ENCODE data around the gene FRRS1. TPM values are rescaled to one million over a fixed set of nuclear protein-coding genes. Genes with fewer than 3 reads are reported as not detected.

Gene FRRS1
- total and polyA plus RNA-seq, 2 experiments from 2014 or later = 0.34 to 6.8 TPM

- no peak overlapping the region for H3K4me3 ChIP-seq
- ATAC-seq (no peak), DNase-seq (ENCODE audit: low spot score) (no peak)
- H3K27ac ChIP-seq (ENCODE audit: low read depth) = no peak overlapping the region
- H3F3A ChIP-seq (replicated peaks; ENCODE audit: low read depth) = 0 out of 2 replicates have a peak, but pooled peaks cover 3% of the 10 kb centered on the region
- H4K20me1 ChIP-seq (replicated peaks; ENCODE audit: insufficient read depth) = no peaks in the 10 kb centered on the region
- peaks cover 11% of the 10 kb centered on the region for H3K4me1 Mint-ChIP-seq
- H3K27me3 ChIP-seq (ENCODE audit: insufficient read depth) = no peaks in the 10 kb centered on the region
- no peak for TF ChIP-seq NANOG (IDR thresholded peaks at IDR 0.05; ENCODE audit: borderline replicate concordance)
- no peak for TF ChIP-seq POLR2AphosphoS5 (IDR thresholded peaks at IDR 0.05; ENCODE audit: low read depth)
- no peak for TF ChIP-seq ETS1 (IDR thresholded peaks at IDR 0.05)
- no peak for TF ChIP-seq CTCF (conservative IDR thresholded peaks at IDR 0.05; ENCODE audit: low read depth in 2 of 2)
- TF ChIP-seq ZNF114 (CRISPR knock-in tag; IDR thresholded peaks at IDR 0.05) = no peak
- no peak for TF ChIP-seq ZNF462 (CRISPR knock-in tag; IDR thresholded peaks at IDR 0.05)
- no peak for TF ChIP-seq STAT1 (IDR thresholded peaks at IDR 0.05; ENCODE audit: unreplicated experiment)
- no peak for TF ChIP-seq JUNB (IDR thresholded peaks at IDR 0.05; ENCODE audit: unreplicated experiment)
- no peak for TF ChIP-seq CREB1 (CRISPR knock-in tag; IDR thresholded peaks at IDR 0.05; ENCODE audit: low read depth)
- no peak for TF ChIP-seq REST (IDR thresholded peaks at IDR 0.05; ENCODE audit: unreplicated experiment)
- no peak for TF ChIP-seq EZH2 (IDR thresholded peaks at IDR 0.05; ENCODE audit: low read depth, unreplicated experiment)
- no peak for TF ChIP-seq ZNF331 (CRISPR knock-in tag; IDR thresholded peaks at IDR 0.05; ENCODE audit: low read depth)
- TF ChIP-seq EZH2phosphoT487 (IDR thresholded peaks at IDR 0.05; ENCODE audit: unreplicated experiment) = no peak
- H3K27ac Mint-ChIP-seq = no peak overlapping the region
- no peak overlapping the region for H3K4me3 Mint-ChIP-seq
- no peaks in the 10 kb centered on the region for H3K9me3 Mint-ChIP-seq
- H3K9me2 ChIP-seq (ENCODE audit: insufficient read depth) = no peaks in the 10 kb centered on the region
- peaks cover 3% of the 10 kb centered on the region for H3K27me3 Mint-ChIP-seq (ENCODE audit: insufficient read depth, low read depth, poor library complexity)
- H3K4me2 ChIP-seq = no peak overlapping the region
- H3K36me3 ChIP-seq (ENCODE audit: insufficient read depth) = no peaks in the 10 kb centered on the region
- H3K4me1 ChIP-seq (ENCODE audit: insufficient read depth) = peaks cover 6% of the 10 kb centered on the region; the same call in 1 of the 2 replicates
- no peaks in the 10 kb centered on the region for H3K79me2 ChIP-seq (replicated peaks; ENCODE audit: insufficient read depth)
- no peak overlapping the region for H2AFZ ChIP-seq
- no peaks in the 10 kb centered on the region for H3K36me3 Mint-ChIP-seq (ENCODE audit: low read depth)
Observed at GRCh38 chr1:99771513-99771918, 5.1 kb upstream of the FRRS1 start.
